ENCODE results near the gene SETDB2. TPM values are rescaled to one million over a fixed set of nuclear protein-coding genes. Genes with fewer than 3 reads are reported as not detected.

Gene SETDB2
- total RNA-seq, 4 donors from 2014 or later: 2.8 to 11.6 (median 8.8) TPM

DNA sequence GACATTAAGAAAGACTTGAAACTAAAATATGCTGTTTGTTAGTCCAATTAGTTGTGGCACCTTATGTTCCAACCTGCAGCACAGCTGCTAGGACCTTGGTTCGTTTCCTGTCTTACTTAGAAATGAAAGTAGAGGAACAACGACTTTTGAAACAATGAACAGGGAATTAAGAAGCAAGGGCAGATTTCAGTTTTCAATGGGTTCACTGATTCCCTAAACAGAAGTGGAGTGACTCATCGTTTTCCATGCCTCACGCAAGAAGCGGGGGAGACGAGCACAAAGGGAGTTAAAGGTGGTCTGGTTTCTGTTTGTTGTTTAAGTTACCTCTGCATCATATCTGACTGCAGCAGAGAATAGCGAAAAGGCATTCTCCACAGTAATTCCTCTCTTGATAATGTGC, 96.5 kb downstream of the SETDB2 start:
- no peaks in the 10 kb centered on the region for H3K27me3 ChIP-seq
- intact Hi-C loops (cut with DNase I; ENCODE audit: low total_unique reads) (no loop called here), in situ Hi-C loops (cut with MboI; ENCODE audit: low pct_ligation_motif_present in 1 of 4, low pct_unique_long_range_greater_than_20kb in 1 of 4, low sequenced_read_pairs in 3 of 4) (no loop called here)
- WGBS, 2 donors (ENCODE audit: low coverage in 1 of 2): 53 to 66% methylated on average over 3 to 7 of the region's 7 CpGs
- H3K9me3 ChIP-seq: no peaks in the 10 kb centered on the region
- TF ChIP-seq EP300 (IDR thresholded peaks at IDR 0.05; ENCODE audit: low read depth): no peak
- TF ChIP-seq POLR2AphosphoS5 (IDR thresholded peaks at IDR 0.05): no peak
- TF ChIP-seq, protein P1, sequence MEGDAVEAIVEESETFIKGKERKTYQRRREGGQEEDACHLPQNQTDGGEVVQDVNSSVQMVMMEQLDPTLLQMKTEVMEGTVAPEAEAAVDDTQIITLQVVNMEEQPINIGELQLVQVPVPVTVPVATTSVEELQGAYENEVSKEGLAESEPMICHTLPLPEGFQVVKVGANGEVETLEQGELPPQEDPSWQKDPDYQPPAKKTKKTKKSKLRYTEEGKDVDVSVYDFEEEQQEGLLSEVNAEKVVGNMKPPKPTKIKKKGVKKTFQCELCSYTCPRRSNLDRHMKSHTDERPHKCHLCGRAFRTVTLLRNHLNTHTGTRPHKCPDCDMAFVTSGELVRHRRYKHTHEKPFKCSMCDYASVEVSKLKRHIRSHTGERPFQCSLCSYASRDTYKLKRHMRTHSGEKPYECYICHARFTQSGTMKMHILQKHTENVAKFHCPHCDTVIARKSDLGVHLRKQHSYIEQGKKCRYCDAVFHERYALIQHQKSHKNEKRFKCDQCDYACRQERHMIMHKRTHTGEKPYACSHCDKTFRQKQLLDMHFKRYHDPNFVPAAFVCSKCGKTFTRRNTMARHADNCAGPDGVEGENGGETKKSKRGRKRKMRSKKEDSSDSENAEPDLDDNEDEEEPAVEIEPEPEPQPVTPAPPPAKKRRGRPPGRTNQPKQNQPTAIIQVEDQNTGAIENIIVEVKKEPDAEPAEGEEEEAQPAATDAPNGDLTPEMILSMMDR (IDR thresholded peaks at IDR 0.05): no peak
- no peak for TF ChIP-seq POLR2A (IDR thresholded peaks at IDR 0.05)
- H3K4me3 ChIP-seq: no peak overlapping the region
- peaks cover 0 to 3% (median 0%) of the 10 kb centered on the region in 4 donors for H3K4me1 ChIP-seq
- H3K36me3 ChIP-seq: peaks cover 0 to 17% (median 3%) of the 10 kb centered on the region in 4 donors
- H3K27ac ChIP-seq: peak overlapping the region; percentile 6 to 32 (median 22)
- no peak for DNase-seq

DNA sequence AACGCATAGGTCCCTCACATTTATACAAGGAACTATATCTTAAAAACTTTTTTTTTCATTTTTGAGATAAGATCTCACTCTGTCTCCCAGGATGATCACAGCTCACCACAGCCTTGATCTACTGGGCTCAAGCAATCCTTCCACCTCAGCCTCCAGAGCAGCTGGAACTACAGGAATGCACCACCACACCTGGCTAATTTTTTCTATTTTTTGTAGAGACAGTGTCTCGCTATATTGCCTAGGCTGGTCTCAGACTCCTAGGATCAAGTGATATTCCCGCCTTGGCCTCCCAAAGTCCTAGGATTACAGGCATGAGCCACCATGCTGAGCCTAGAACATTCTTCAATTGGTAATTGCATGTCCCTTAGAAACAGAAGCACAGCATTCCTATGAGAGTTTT, 99.6 kb downstream of the SETDB2 start:
- Histone ChIP-seq H3K27me3 (no peaks in the 10 kb centered on the region), H3K9me3 (no peaks in the 10 kb centered on the region), H3K4me3 (no peak overlapping the region), H3K36me3 (peaks cover 0 to 22% (median 5%) of the 10 kb centered on the region in 4 donors), H3K27ac (no peak overlapping the region), H3K4me1 (peaks cover 0 to 3% (median 0%) of the 10 kb centered on the region in 4 donors)
- intact Hi-C loops (cut with DNase I; ENCODE audit: low total_unique reads) (no loop called here), in situ Hi-C loops (cut with MboI; ENCODE audit: low pct_ligation_motif_present in 1 of 4, low pct_unique_long_range_greater_than_20kb in 1 of 4, low sequenced_read_pairs in 3 of 4) (no loop called here)
- DNase-seq: no peak
- WGBS, 2 donors (ENCODE audit: low coverage in 1 of 2): 98 to 100% methylated on average over 3 of the region's 3 CpGs
- TF ChIP-seq EP300 (IDR thresholded peaks at IDR 0.05; ENCODE audit: low read depth) (no peak), POLR2AphosphoS5 (IDR thresholded peaks at IDR 0.05) (no peak), POLR2A (IDR thresholded peaks at IDR 0.05) (no peak)
- TF ChIP-seq, protein P1 (IDR thresholded peaks at IDR 0.05): no peak

Other genes with a start within 250 kb of the SETDB2 start
- not detected for gene MLNR, start 223.9 kb upstream of the SETDB2 start, total RNA-seq
- gene CDADC1, start 196.3 kb upstream of the SETDB2 start, total RNA-seq: 1 to 10 TPM in 3 of 4 donors, under 1 TPM in 1; 0.75 to 7.9 (median 3.9) TPM
- 10 to 100 TPM; 23.5 to 36.7 (median 25.4) TPM for gene CAB39L, start 210 bp upstream of the SETDB2 start, total RNA-seq
- gene PHF11, start 51.7 kb downstream of the SETDB2 start, total RNA-seq: 10 to 100 TPM in 3 of 4 donors, 1 to 10 TPM in 1; 4.2 to 32.1 (median 18.7) TPM
- 10 to 100 TPM in 1 of 4 donors, 1 to 10 TPM in 3; 4.9 to 10.4 (median 7.7) TPM for gene RCBTB1, start 141.3 kb downstream of the SETDB2 start, total RNA-seq
- under 1 TPM in 2 of 4 donors, not detected in 2; 0.68 to 0.79 TPM for gene ARL11, start 184.2 kb downstream of the SETDB2 start, total RNA-seq
- 10 to 100 TPM in 2 of 4 donors, 1 to 10 TPM in 2; 6.0 to 56.2 (median 16.4) TPM for gene EBPL, start 247.2 kb downstream of the SETDB2 start, total RNA-seq